SK-N-SH treated with all-trans-retinoic acid at 6 μM for 48 hours (cell line): Measurements from ENCODE around the gene TXNL4B.

Experiments
- ATAC-seq: fragments of 200-7000 bp; cut with Tn5 transposase; 3 replicates; pipeline ENCODE4 v1.9.1; 2020; ENCODE audit warnings: mild to moderate bottlenecking, moderate library complexity
- ARNTL ChIP-seq: fragments of 450-650 bp; formaldehyde crosslinking; IDR thresholded peaks from 2 replicates; pipeline ENCODE4 v1.5.0; 2020; ENCODE audit warnings: low read depth, mild to moderate bottlenecking, moderate library complexity, borderline replicate concordance
- BACH2 ChIP-seq: fragments of 250-450 bp; sonication (Bioruptor Pico); IDR thresholded peaks from 2 replicates; pipeline ENCODE4 v1.9.0; 2021; ENCODE audit warnings: mild to moderate bottlenecking, borderline replicate concordance
- CSDC2 ChIP-seq: fragments of 250-450 bp; sonication (Bioruptor Pico); IDR thresholded peaks from 2 replicates; pipeline ENCODE4 v1.5.0; 2020; ENCODE audit warnings: mild to moderate bottlenecking, moderate library complexity
- ESRRG ChIP-seq: fragments of 250-450 bp; sonication (Bioruptor Pico); IDR thresholded peaks from 2 replicates; pipeline ENCODE4 v1.6.1; 2021; ENCODE audit warnings: mild to moderate bottlenecking
- GLIS3 ChIP-seq: fragments of 250-450 bp; sonication (Bioruptor Pico); IDR thresholded peaks from 2 replicates; pipeline ENCODE4 v1.5.0; 2020; ENCODE audit warnings: mild to moderate bottlenecking, moderate library complexity
- ISL1 ChIP-seq: fragments of 250-450 bp; sonication (Bioruptor Pico); IDR thresholded peaks from 2 replicates; pipeline ENCODE4 v2.1.2; 2022; ENCODE audit warnings: mild to moderate bottlenecking, moderate library complexity
- OSR1 ChIP-seq: fragments of 250-450 bp; sonication (Bioruptor Pico); IDR thresholded peaks from 2 replicates; pipeline ENCODE4 v1.8.0; 2022; ENCODE audit warnings: moderate library complexity, mild to moderate bottlenecking, inconsistent platforms
- PPARA ChIP-seq: fragments of 250-450 bp; sonication (Bioruptor Pico); IDR thresholded peaks from 2 replicates; pipeline ENCODE4 v1.5.0; 2020; ENCODE audit warnings: mild to moderate bottlenecking, borderline replicate concordance
- RARB ChIP-seq: fragments of 250-450 bp; sonication (Bioruptor Pico); IDR thresholded peaks from 2 replicates; pipeline ENCODE4 v1.8.0; 2021; ENCODE audit warnings: mild to moderate bottlenecking, moderate library complexity
- SNAI2 ChIP-seq: fragments of 250-450 bp; sonication (Bioruptor Pico); IDR thresholded peaks from 2 replicates; pipeline ENCODE4 v1.5.0; 2020; ENCODE audit warnings: mild to moderate bottlenecking, moderate library complexity
- TCF4 ChIP-seq: fragments of 250-450 bp; sonication (Bioruptor Pico); IDR thresholded peaks from 2 replicates; pipeline ENCODE4 v1.8.0; 2021; ENCODE audit warnings: mild to moderate bottlenecking, moderate library complexity, borderline replicate concordance
- TOX ChIP-seq: fragments of 250-450 bp; sonication (Bioruptor Pico); IDR thresholded peaks from 2 replicates; pipeline ENCODE4 v1.8.0; 2021; ENCODE audit warnings: mild to moderate bottlenecking, moderate library complexity, borderline replicate concordance
- ZC3H10 ChIP-seq: fragments of 250-450 bp; sonication (Bioruptor Pico); IDR thresholded peaks from 2 replicates; pipeline ENCODE4 v1.5.1; 2021; ENCODE audit warnings: mild to moderate bottlenecking, moderate library complexity
- ZFP3 ChIP-seq: fragments of 250-450 bp; sonication (Bioruptor Pico); IDR thresholded peaks from 2 replicates; pipeline ENCODE4 v1.5.0; 2020; ENCODE audit warnings: mild to moderate bottlenecking, moderate library complexity
- ZFP30 ChIP-seq: fragments of 450-650 bp; formaldehyde crosslinking; IDR thresholded peaks from 2 replicates; pipeline ENCODE4 v1.5.0; 2022; ENCODE audit warnings: mild to moderate bottlenecking, moderate library complexity
- ZNF565 ChIP-seq: fragments of 450-650 bp; formaldehyde crosslinking; conservative IDR thresholded peaks from 2 replicates; pipeline ENCODE4 v1.5.0; 2020; ENCODE audit warnings: low read depth, mild to moderate bottlenecking, moderate library complexity
- ZNF70 ChIP-seq: fragments of 450-650 bp; formaldehyde crosslinking; IDR thresholded peaks from 2 replicates; pipeline ENCODE4 v1.5.0; 2020; ENCODE audit warnings: mild to moderate bottlenecking, moderate library complexity
- ZNF8 ChIP-seq: fragments of 450-650 bp; formaldehyde crosslinking; IDR thresholded peaks from 2 replicates; pipeline ENCODE4 v1.5.0; 2020; ENCODE audit warnings: mild to moderate bottlenecking, moderate library complexity
- TF ChIP-seq, protein P1 (sequence below): fragments of 250-450 bp; sonication (Bioruptor Pico); IDR thresholded peaks from 2 replicates; pipeline ENCODE4 v1.8.0; 2021; ENCODE audit warnings: low read depth, mild to moderate bottlenecking, moderate library complexity, borderline replicate concordance
- TF ChIP-seq, protein P2 (sequence below): fragments of 250-450 bp; sonication (Bioruptor Pico); IDR thresholded peaks from 2 replicates; pipeline ENCODE4 v1.8.0; 2020; ENCODE audit warnings: mild to moderate bottlenecking, moderate library complexity, borderline replicate concordance
- TF ChIP-seq, protein P3 (sequence below): fragments of 250-450 bp; sonication (Bioruptor Pico); IDR thresholded peaks from 2 replicates; pipeline ENCODE4 v1.5.0; 2020; ENCODE audit warnings: mild to moderate bottlenecking, moderate library complexity
- TF ChIP-seq, protein P4 (sequence below): fragments of 250-450 bp; sonication (Bioruptor Pico); IDR thresholded peaks from 2 replicates; pipeline ENCODE4 v1.5.1; 2020; ENCODE audit warnings: low read depth, mild to moderate bottlenecking, moderate library complexity

Gene TXNL4B

DNA sequence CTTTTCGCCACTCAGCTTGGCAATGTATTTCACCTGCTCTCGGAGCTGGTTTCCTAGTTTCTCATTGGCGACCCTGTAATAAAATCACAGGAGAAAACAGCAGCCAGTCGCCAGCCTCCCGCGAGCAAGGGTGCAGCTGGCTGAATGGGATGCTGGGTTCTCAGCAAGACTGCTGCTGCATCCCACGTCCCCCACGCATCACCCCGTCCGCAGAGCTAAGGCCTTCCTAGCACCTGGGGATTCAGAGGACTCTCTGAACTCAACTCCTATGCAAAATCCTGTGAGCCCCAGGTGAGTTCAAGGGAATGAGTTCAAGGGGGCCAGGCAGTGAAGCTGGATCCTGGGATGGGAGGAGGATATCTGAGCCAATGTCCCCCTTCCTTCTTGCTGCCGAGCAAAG, 29.5 kb upstream of the TXNL4B start (continued):
- TF ChIP-seq, protein P1, sequence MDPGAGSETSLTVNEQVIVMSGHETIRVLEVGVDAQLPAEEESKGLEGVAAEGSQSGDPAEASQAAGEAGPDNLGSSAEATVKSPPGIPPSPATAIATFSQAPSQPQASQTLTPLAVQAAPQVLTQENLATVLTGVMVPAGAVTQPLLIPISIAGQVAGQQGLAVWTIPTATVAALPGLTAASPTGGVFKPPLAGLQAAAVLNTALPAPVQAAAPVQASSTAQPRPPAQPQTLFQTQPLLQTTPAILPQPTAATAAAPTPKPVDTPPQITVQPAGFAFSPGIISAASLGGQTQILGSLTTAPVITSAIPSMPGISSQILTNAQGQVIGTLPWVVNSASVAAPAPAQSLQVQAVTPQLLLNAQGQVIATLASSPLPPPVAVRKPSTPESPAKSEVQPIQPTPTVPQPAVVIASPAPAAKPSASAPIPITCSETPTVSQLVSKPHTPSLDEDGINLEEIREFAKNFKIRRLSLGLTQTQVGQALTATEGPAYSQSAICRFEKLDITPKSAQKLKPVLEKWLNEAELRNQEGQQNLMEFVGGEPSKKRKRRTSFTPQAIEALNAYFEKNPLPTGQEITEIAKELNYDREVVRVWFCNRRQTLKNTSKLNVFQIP (CRISPR knock-in tag), result no peak
- TF ChIP-seq ZFP3 (CRISPR knock-in tag), result no peak
- no peak for TF ChIP-seq RARB
- no peak for TF ChIP-seq ZNF565 (CRISPR knock-in tag)
- TF ChIP-seq ZFP30, result no peak
- TF ChIP-seq ARNTL (CRISPR knock-in tag), result no peak
- TF ChIP-seq SNAI2 (CRISPR knock-in tag), result no peak
- TF ChIP-seq TOX, result no peak
- no peak for TF ChIP-seq ISL1 (CRISPR knock-in tag)
- TF ChIP-seq, protein P2, sequence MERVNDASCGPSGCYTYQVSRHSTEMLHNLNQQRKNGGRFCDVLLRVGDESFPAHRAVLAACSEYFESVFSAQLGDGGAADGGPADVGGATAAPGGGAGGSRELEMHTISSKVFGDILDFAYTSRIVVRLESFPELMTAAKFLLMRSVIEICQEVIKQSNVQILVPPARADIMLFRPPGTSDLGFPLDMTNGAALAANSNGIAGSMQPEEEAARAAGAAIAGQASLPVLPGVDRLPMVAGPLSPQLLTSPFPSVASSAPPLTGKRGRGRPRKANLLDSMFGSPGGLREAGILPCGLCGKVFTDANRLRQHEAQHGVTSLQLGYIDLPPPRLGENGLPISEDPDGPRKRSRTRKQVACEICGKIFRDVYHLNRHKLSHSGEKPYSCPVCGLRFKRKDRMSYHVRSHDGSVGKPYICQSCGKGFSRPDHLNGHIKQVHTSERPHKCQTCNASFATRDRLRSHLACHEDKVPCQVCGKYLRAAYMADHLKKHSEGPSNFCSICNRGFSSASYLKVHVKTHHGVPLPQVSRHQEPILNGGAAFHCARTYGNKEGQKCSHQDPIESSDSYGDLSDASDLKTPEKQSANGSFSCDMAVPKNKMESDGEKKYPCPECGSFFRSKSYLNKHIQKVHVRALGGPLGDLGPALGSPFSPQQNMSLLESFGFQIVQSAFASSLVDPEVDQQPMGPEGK (CRISPR knock-in tag), result no peak
- no peak for TF ChIP-seq GLIS3 (CRISPR knock-in tag)
- no peak for TF ChIP-seq BACH2 (CRISPR knock-in tag)

DNA sequence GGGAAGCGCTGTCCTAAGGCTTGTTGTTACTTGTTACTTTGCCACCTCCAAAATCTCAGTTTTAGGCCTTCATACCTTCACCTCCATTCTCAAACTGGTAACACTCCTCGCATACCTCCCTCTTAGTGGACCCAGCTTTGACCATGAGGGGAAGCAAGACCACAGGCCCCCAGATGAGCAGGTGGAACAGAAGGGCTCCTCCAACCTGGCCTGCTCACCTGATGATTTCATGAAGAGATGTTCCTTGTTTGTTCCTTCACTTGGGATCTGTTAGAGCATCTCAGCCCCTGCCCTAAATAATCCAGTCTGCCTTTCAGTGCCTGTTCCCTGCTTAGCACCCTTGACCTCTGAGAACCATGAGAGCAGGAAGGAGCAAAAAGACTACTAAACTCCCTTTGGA, 28.9 kb upstream of the TXNL4B start:
- ATAC-seq, result no peak
- TF ChIP-seq PPARA (CRISPR knock-in tag) (no peak), ZFP30 (no peak), ZNF70 (CRISPR knock-in tag) (no peak)

DNA sequence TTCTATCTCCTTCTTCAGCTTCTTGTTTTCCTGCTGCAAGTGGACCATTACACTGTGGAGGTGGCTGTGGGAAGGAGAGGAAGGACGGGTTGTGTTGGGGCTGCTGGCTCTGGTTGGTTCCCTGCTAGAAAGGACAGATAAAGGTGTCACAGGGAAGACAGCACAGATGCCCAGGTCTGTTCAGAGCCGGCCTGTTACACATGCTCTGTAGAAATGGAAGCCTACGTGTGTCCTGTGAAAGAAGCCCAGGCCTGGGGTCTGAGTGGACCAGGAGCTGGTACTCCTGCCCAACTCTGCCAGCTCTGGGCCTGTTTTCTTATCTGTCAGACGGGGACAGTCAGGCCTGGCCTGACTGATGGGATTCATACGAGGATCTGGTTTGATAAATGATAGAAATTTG, 26.6 kb upstream of the TXNL4B start:
- no peak for ATAC-seq
- TF ChIP-seq PPARA (CRISPR knock-in tag) (no peak), ARNTL (CRISPR knock-in tag) (no peak), ZFP3 (CRISPR knock-in tag) (no peak), ZFP30 (no peak), ZNF8 (CRISPR knock-in tag) (no peak), ESRRG (CRISPR knock-in tag) (no peak), TCF4 (CRISPR knock-in tag) (no peak), ZNF70 (CRISPR knock-in tag) (no peak), CSDC2 (no peak), OSR1 (CRISPR knock-in tag) (no peak)
- TF ChIP-seq, protein P1 (CRISPR knock-in tag), result no peak
- TF ChIP-seq, protein P3, sequence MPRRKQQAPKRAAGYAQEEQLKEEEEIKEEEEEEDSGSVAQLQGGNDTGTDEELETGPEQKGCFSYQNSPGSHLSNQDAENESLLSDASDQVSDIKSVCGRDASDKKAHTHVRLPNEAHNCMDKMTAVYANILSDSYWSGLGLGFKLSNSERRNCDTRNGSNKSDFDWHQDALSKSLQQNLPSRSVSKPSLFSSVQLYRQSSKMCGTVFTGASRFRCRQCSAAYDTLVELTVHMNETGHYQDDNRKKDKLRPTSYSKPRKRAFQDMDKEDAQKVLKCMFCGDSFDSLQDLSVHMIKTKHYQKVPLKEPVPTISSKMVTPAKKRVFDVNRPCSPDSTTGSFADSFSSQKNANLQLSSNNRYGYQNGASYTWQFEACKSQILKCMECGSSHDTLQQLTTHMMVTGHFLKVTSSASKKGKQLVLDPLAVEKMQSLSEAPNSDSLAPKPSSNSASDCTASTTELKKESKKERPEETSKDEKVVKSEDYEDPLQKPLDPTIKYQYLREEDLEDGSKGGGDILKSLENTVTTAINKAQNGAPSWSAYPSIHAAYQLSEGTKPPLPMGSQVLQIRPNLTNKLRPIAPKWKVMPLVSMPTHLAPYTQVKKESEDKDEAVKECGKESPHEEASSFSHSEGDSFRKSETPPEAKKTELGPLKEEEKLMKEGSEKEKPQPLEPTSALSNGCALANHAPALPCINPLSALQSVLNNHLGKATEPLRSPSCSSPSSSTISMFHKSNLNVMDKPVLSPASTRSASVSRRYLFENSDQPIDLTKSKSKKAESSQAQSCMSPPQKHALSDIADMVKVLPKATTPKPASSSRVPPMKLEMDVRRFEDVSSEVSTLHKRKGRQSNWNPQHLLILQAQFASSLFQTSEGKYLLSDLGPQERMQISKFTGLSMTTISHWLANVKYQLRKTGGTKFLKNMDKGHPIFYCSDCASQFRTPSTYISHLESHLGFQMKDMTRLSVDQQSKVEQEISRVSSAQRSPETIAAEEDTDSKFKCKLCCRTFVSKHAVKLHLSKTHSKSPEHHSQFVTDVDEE (CRISPR knock-in tag), result no peak

DNA sequence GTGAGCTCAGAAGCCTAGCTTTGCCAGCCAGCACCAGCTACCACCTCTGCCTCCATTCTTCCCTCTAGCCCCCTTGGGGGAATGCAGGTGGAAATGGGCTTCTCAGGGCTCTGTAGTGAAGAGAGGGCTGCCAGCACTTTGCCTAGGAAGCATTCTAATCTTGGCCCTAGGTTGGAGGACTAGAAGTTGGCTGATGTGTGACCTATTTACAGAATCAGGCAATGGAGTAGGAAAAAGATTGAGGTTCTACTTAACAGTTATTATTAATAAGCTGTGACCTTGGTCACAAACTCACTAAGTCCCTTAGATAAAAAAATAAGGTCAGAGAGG, 20.2 kb upstream of the TXNL4B start:
- no peak for ATAC-seq
- TF ChIP-seq RARB (no peak), ZFP3 (CRISPR knock-in tag) (no peak), ZC3H10 (CRISPR knock-in tag) (no peak), ZNF8 (CRISPR knock-in tag) (no peak), SNAI2 (CRISPR knock-in tag) (no peak), ARNTL (CRISPR knock-in tag) (no peak), ZNF70 (CRISPR knock-in tag) (no peak), OSR1 (CRISPR knock-in tag) (no peak), ZFP30 (no peak), PPARA (CRISPR knock-in tag) (no peak), TOX (no peak), GLIS3 (CRISPR knock-in tag) (no peak), BACH2 (CRISPR knock-in tag) (no peak)
- TF ChIP-seq, protein P1 (CRISPR knock-in tag), result no peak
- TF ChIP-seq, protein P4, sequence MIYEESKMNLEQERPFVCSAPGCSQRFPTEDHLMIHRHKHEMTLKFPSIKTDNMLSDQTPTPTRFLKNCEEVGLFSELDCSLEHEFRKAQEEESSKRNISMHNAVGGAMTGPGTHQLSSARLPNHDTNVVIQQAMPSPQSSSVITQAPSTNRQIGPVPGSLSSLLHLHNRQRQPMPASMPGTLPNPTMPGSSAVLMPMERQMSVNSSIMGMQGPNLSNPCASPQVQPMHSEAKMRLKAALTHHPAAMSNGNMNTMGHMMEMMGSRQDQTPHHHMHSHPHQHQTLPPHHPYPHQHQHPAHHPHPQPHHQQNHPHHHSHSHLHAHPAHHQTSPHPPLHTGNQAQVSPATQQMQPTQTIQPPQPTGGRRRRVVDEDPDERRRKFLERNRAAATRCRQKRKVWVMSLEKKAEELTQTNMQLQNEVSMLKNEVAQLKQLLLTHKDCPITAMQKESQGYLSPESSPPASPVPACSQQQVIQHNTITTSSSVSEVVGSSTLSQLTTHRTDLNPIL, result no peak
- TF ChIP-seq, protein P2 (CRISPR knock-in tag), result no peak
